Epithelial cell of prostate (primary cell): ENCODE results near the gene TM7SF2.
A peak's percentile ranks its signal among the peaks of the same experiment; 100 is the strongest.
"Not testable (repeated sequence)": the region's sequence is repeated elsewhere in the genome, so short reads cannot be mapped to it uniquely, and the experiment has no call there.

ENCODE experiments used
- DNase-seq: peaks from one replicate; pipeline ENCODE4 v3.0.0-alpha.2; 2011; ENCODE audit warnings: low read depth, low spot score
- H3K27ac ChIP-seq: fragments of 450-650 bp; 2 replicates; pipeline ENCODE4 v1.5.1; 2017; ENCODE audit warnings: mild to moderate bottlenecking

The TM7SF2 gene

DNA sequence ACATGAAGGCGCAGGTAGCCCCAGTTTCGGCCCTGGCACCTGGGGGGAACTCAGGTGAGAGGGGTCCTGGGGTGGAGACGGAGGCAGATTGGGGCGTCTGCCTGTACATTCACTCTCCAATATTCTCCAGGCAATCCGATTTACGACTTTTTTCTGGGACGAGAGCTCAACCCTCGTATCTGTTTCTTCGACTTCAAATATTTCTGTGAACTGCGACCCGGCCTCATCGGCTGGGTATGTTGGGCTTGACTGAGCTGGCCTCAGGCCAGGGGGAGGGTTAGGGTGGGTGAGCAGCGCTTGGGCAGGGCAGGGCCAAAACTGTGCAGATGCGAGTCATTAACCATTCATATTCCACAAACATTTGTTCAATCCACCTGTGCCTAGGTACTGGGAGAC is 1.7 kb downstream of the TM7SF2 start:
- H3K27ac ChIP-seq: no peak overlapping the region
- DNase-seq: no peak

- no peak for DNase-seq
- H3K27ac ChIP-seq: no peak overlapping the region
Measured at GRCh38 chr11:65113839-65114238, 2.2 kb downstream of the TM7SF2 start.

GRCh38 chr11:65114538-65115171 is 3.0 kb downstream of the TM7SF2 start:
- H3K27ac ChIP-seq: no peak overlapping the region
- DNase-seq: no peak

DNA sequence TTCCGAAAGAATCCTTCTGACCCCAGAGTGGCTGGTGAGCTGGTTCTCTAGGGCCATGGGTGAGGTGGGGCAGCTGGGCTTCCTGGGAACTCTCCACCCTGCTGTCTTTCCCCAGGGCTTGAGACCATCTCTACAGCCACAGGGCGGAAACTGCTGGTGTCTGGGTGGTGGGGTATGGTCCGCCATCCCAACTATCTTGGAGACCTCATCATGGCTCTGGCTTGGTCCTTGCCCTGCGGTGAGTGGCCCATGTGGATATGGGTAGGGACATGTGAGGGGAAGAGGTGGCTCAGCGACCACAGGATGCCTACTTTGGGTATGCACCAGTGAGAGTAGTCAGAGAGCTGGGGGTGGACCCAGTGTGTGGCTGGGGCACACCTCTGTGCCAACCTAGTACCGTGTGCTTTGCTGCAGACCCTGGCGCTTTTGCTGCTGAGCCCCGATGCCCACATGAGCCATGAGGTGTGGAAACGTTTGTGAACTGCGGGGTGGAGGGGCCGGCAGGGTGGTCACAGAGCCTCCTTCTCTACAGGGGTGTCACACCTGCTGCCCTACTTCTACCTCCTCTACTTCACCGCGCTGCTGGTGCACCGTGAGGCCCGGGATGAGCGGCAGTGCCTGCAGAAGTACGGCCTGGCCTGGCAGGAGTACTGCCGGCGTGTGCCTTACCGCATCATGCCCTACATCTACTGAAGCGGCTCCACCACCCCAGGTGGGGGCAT is 3.9 kb downstream of the TM7SF2 start:
- DNase-seq: no peak
- peak overlapping the region; percentile 93 for H3K27ac ChIP-seq

DNA sequence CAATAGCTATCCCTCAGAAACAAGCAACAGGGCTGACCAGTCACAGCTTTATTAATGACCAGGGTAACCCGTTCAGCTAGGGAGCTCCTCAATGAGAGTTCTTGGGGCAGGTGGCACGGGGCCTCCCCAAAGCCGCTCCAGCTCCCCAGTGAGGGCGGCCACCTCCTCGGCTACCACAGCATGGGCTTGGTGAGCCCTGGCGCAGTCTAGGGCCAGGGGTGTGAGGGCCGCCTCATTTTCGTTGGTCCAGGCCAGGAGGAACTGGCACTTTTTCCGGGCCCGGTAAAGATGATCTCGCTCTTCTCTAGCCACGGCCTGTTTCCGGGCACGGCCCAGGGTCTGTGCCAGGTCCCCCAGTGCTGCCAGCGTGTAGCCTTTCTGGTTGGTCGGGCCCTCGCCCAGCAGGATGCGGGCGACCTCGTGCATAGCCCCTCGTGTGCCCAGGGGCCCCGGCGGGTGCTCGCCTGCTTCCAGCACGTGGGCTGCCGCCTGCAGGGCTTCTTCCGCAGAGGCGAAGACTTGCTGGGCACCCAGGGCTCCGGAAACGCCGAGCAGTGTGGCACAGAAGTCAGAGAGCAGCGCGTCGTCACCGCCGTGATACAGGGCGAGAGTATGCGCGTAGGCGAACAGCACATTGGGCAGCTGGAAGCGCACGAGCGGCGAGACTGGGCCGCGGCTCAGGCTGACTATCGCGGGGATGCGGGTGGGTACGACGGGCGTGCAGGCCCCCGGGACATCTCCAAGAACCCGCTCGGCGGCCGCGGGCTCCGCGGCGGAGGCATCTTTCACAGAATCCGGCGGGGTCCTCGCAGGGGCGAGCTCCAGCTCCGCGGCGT is 4.9 kb downstream of the TM7SF2 start:
- no peak for DNase-seq
- H3K27ac ChIP-seq: peak overlapping the region; percentile 93

GRCh38 chr11:65117206-65118096 is 5.8 kb downstream of the TM7SF2 start, which contains the start of gene ZNHIT2:
TSS of gene ZNHIT2 (minus strand) at chr11:65117701. CDS start at chr11:65117653, 48 bp downstream.
- DNase-seq: peak; percentile 93
- H3K27ac ChIP-seq: peak within 1 kb of the TSS; percentile 93

- peak overlapping the region; percentile 93 for H3K27ac ChIP-seq
- DNase-seq: no peak
Measured at GRCh38 chr11:65118097-65118837, 6.6 kb downstream of the TM7SF2 start.

- DNase-seq: not testable (repeated sequence)
- H3K27ac ChIP-seq: peak overlapping the region; percentile 93
Measured at GRCh38 chr11:65118891-65119669, 7.4 kb downstream of the TM7SF2 start.

DNA sequence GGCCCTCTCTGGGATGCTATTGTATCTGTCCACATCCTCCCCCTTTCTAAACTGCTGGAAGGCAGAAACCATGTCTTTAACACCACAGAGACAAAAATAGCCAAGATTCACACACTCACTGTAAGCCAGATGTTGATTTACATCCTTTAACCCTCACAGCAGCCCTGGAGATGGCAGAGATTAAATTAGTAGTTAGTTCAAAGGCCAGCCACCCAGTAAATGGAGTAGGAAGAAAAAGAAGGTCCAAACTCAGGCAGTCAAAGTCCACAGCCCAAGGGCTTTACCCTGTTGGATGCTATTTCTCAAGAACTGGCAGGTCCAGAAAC is 8.0 kb downstream of the TM7SF2 start:
- no peak for DNase-seq
- H3K27ac ChIP-seq: peak overlapping the region; percentile 93

DNA sequence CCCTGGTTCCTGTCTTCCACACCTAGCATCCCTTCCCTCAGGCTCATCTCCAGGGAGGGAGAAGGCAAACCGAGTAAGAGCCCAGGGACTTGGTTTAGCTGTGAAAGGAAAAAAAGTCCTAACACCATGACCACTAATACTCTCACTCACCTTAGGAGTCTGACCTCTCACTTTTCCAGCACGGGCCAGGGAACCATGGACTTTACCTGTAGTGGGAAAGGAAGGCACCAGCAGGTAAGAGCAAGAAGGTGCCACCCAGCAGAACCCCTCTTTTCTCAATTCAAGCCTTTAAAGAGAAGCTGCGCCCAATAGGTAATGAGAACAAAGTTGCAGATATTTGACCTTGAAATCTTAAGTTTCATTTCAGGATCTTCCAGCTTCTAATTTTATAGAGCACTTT is 9.2 kb downstream of the TM7SF2 start:
- peak overlapping the region; percentile 93 for H3K27ac ChIP-seq
- DNase-seq: no peak

DNA sequence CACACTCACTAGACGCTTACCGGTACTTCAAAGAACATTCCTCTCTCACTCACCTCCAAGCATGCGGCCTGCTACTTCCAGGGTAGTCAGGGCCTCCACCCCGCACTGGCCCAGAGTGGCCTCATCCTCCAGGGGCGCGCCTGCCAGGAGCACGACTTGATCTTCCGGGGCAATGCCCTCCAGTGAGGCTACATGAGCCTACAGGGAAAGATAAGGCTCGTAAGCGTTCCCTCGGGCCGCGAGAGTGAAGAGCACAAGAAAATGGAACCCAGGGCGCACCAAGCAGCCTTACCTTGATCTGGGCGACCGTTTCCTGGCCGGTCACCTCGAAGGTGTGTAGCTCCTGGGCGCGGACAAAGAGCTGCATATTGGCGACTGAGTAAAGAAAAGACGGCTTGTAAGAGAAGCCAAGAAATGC is 9.8 kb downstream of the TM7SF2 start:
- H3K27ac ChIP-seq: peak overlapping the region; percentile 93
- no peak for DNase-seq

DNA sequence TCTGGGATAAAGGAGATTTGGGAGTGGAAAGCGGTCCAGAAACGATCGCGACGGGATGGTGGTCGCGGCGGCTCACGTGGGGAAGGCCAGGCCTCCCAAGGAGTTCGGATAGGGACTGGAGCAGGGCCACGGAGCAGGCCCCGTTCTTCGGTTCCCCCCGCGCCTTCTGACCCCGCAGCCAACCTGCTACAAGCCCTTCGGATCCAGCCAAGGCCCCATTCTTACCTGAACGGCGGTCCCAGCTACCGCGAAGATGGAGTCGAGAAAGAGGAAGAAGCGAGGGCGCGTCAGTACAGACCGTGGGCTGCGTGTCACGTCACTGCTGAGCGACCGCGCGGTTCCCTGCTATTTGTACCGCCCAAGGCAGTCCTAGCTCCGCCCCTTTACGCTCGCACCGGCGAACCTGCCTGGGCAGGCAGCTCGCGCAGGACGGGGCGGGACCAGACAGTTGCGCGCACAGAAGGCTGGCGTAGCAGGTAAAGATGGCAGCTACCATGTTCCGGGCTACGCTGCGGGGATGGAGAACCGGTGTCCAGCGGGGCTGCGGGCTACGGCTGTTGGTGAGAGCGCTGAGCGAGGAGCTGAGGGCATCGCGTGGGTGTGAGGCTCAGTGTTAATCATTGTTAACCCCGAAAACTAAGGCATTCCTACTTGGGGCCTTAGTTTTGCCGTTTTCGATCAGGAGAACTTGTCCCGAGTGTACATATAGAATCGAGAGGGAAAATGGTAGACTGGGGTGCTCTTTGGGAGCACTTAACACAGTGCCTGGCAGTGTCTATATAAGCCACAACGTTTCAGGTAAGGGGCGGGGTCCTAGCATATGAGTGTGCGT is 10.4 kb downstream of the TM7SF2 start, which contains the start of the genes FAU and MRPL49:
Gene FAU (minus strand): TSS at position 270 of the 832 bp plus-strand sequence. CDS start 321 bp downstream, outside the sequence.
Gene MRPL49 (plus strand): TSS at position 457 of the 832 bp plus-strand sequence. CDS start 26 bp downstream, at position 483.
- peak within 1 kb of the TSS; percentile 93 for H3K27ac ChIP-seq
- peak; percentile 93 for DNase-seq

- no peak for DNase-seq
- H3K27ac ChIP-seq: no peak overlapping the region
Measured at GRCh38 chr11:65124480-65125196, 13.0 kb downstream of the TM7SF2 start.

DNA sequence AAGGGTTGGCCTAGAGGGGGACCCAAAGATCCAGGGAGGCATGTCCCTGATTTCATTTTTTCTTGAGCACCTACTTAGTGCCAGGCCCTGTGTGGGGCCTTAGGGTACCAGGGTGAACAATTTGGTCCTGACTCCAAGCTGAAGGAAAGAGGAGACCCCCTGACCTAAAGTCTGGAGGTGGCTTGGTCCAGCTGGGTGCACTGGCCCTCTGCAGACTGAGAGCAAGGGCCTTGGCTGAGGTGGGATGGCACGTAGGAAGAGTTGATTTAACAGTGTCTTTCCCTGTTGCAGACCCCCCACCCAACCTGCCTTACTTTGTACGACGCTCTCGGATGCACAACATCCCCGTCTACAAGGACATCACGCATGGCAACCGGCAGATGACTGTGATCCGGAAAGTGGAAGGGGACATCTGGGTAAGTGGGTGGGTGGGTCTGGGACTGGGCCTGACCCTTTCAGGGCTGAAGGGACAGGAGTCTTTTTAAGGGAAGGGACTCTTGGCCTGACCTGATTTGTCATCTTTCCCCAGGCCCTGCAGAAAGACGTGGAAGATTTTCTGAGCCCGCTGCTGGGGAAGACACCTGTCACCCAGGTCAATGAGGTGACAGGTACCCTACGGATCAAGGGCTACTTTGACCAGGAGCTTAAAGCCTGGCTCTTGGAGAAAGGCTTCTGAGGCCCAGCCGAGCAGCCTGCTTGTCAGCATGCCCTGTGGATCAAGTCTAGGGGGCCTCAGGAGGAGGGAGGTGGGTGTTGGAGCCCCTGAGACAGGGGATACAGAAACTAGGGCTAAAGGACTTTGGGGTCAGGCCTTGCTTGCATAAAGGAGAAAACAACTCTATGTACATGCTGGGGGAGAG is 13.8 kb downstream of the TM7SF2 start:
- no peak overlapping the region for H3K27ac ChIP-seq
- no peak for DNase-seq

DNA sequence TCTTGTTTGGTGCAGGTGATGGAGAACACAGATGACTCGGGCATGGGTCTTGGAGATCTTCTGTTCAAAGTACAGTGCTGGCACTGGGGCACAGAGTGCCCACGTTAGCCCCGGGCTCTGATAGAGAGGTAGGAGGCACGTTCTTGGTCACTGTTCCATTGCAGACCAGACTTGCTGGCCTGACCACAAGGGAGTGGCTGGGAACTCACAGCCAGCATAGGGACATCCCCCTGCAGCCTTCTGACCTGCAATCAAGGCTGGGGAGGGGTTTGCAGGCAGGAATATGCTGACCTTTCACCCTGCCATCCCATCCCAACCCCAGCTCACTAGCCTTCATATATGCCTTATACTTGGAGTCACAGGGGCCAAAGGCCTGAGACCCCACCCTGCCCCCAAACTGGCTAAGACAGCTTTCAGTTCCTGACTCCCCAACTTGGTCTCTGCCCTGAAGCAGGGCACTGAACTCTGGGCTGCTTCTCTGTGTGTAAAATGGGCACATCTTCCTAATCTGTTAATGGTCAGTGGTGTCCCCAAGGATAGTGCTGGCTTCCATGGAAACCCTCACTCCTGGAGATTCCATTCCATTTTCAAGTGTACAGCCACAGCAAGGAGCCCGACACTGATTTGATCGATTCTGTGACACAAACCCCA is 15.1 kb downstream of the TM7SF2 start:
- no peak overlapping the region for H3K27ac ChIP-seq
- no peak for DNase-seq
